Endothelial cell of umbilical vein (primary cell): ENCODE data around the gene TAS1R2. TPM values are rescaled to one million over a fixed set of nuclear protein-coding genes. Genes with fewer than 3 reads are reported as not detected.

Source experiments
- BruUV-seq: library from RNA; stranded (reverse); fragments of 400-500 nt; replicated peaks from 2 replicates; lab custom pipeline; 2021; lab: Mats Ljungman, UMichigan
- CTCF ChIA-PET: fragments of 300-600, 350-600 bp; sonication (Branson Sonifier 250); formaldehyde crosslinking; loops from one replicate; lab custom pipeline; 2021; ENCODE audit warnings: antibody characterized with exemption, inconsistent platforms; lab: Charles Lee
- POLR2A ChIA-PET: fragments of 300-600, 350-600 bp; sonication (Branson Sonifier 250); formaldehyde crosslinking; loops from one replicate; lab custom pipeline; 2021; ENCODE audit warnings: antibody characterized with exemption, inconsistent platforms; lab: Charles Lee
- DNase-seq: peaks from one replicate; pipeline ENCODE4 v3.0.0-alpha.2; 2011; ENCODE audit warnings: low read depth, low spot score
- FAIRE-seq: peaks from 2 replicates; lab custom pipeline; 2011; peaks lifted over from hg19 to GRCh38; lab: Jason Lieb, UNC
- H2AFZ ChIP-seq: 2 replicates; pipeline ENCODE4 v1.6.0; 2012; ENCODE audit warnings: low read depth, low read length, control low read depth, inconsistent platforms
- H3K27ac ChIP-seq: 2 replicates; pipeline ENCODE4 v1.5.1; 2011; ENCODE audit warnings: low read depth, mild to moderate bottlenecking, control low read depth, low read length, moderate library complexity; ENCODE audit not compliant: insufficient read depth
- H3K27me3 ChIP-seq, 2 experiments: 2 replicates each; pipeline versions ENCODE4 v1.6.0 to v1.6.1; 2011; ENCODE audit warnings: low read length in 2 of 2, mixed read lengths in 1 of 2; ENCODE audit not compliant: control insufficient read depth in 2 of 2, insufficient read depth in 2 of 2
- H3K36me3 ChIP-seq, 2 experiments: 2 replicates in 1 of 2; 3 replicates in 1 of 2; pipeline ENCODE4 v1.5.1; 2011; ENCODE audit warnings: low read length in 2 of 2, mild to moderate bottlenecking in 1 of 2, moderate library complexity in 1 of 2; ENCODE audit not compliant: control insufficient read depth in 2 of 2, insufficient read depth in 2 of 2; ENCODE audit errors: extremely low read depth in 1 of 2
- H3K4me1 ChIP-seq: 3 replicates; pipeline ENCODE4 v1.5.1; 2011; ENCODE audit warnings: mild to moderate bottlenecking, low read length; ENCODE audit not compliant: control insufficient read depth, insufficient read depth; ENCODE audit errors: extremely low read depth
- H3K4me2 ChIP-seq: 2 replicates; pipeline ENCODE4 v1.6.1; 2011; ENCODE audit warnings: low read length, control low read depth, mixed read lengths; ENCODE audit not compliant: insufficient read depth
- H3K4me3 ChIP-seq, 3 experiments: fragments of 200-600 bp in 1 of 3; sonication (generic), shearing (Covaris generic) in 1 of 3; replicated peaks in 1 of 3; 2 replicates each; pipeline ENCODE4 v1.5.1; 2011 to 2016; ENCODE audit warnings: control low read depth in 3 of 3, low read length in 3 of 3, mild to moderate bottlenecking in 2 of 3, inconsistent platforms in 1 of 3, low read depth in 1 of 3, moderate library complexity in 1 of 3; ENCODE audit not compliant: insufficient read depth in 1 of 3
- H3K79me2 ChIP-seq: 2 replicates; pipeline ENCODE4 v1.6.0; 2012; ENCODE audit warnings: low read length, inconsistent platforms; ENCODE audit not compliant: control insufficient read depth, insufficient read depth
- H3K9ac ChIP-seq: replicated peaks from 2 replicates; pipeline ENCODE3; 2011; ENCODE audit warnings: low read length, control low read depth; ENCODE audit not compliant: insufficient read depth; ENCODE audit errors: extremely low read depth
- H3K9me1 ChIP-seq: replicated peaks from 3 replicates; pipeline ENCODE4 v1.6.0; 2011; ENCODE audit warnings: mild to moderate bottlenecking, low read length; ENCODE audit not compliant: control insufficient read depth, insufficient read depth; ENCODE audit errors: extremely low read depth
- H3K9me3 ChIP-seq: replicated peaks from 2 replicates; pipeline ENCODE4 v1.5.1; 2012; ENCODE audit warnings: low read length, inconsistent platforms; ENCODE audit not compliant: control insufficient read depth, insufficient read depth
- H4K20me1 ChIP-seq: replicated peaks from 2 replicates; pipeline ENCODE3; 2011; ENCODE audit warnings: mild to moderate bottlenecking, low read length; ENCODE audit not compliant: control insufficient read depth, insufficient read depth; ENCODE audit errors: extremely low read depth
- EZH2 ChIP-seq: IDR thresholded peaks from 2 replicates; pipeline ENCODE4 v1.6.1; 2012; ENCODE audit warnings: borderline replicate concordance, low read depth, mild to moderate bottlenecking, moderate library complexity, low read length, inconsistent platforms; ENCODE audit not compliant: severe bottlenecking
- FOS ChIP-seq: IDR thresholded peaks from 2 replicates; pipeline ENCODE4 v1.6.1; 2011; ENCODE audit warnings: mild to moderate bottlenecking, low read length, moderate library complexity, borderline replicate concordance; ENCODE audit not compliant: insufficient read depth
- GATA2 ChIP-seq: IDR thresholded peaks from 2 replicates; pipeline ENCODE4 v1.7.0; 2011; ENCODE audit warnings: low read depth, mild to moderate bottlenecking, moderate library complexity, mixed read lengths, low read length; ENCODE audit not compliant: insufficient read length, insufficient read depth
- JUN ChIP-seq: IDR thresholded peaks from 2 replicates; pipeline ENCODE4 v1.6.1; 2011; ENCODE audit warnings: borderline replicate concordance, low read depth; ENCODE audit not compliant: insufficient read length, insufficient read depth
- MAX ChIP-seq: IDR thresholded peaks from 2 replicates; pipeline ENCODE4 v1.6.1; 2011; ENCODE audit not compliant: insufficient read depth, insufficient read length
- MYC ChIP-seq: IDR thresholded peaks from one replicate; pipeline ENCODE4 v1.6.1; 2011; ENCODE audit warnings: mild to moderate bottlenecking, low read depth, low read length
- dilution Hi-C: fragments of 300-500 bp; cut with MboI; formaldehyde crosslinking; loops from one replicate; pipeline ENCODE4 v1.15.0; 2019; ENCODE audit warnings: low sequenced_read_pairs; ENCODE audit not compliant: extremely low pct_ligation_motif_present
- intact Hi-C: fragments of 100-400 bp; cut with micrococcal nuclease; formaldehyde crosslinking; loops from one replicate; pipeline ENCODE4 v1.10.0; 2022
- polyA plus RNA-seq, 4 experiments: library from polyadenylated mRNA; depleted of rRNA in 3 of 4; stranded (reverse) in 3 of 4; unstranded in 1 of 4; fragments of >200 nt; gene quantifications; 2 replicates each; pipeline versions ENCODE4 v1.2.1 to v1.2.3, GENCODE V29; 2011 to 2012; ENCODE audit warnings: missing spikeins in 1 of 4
- total RNA-seq: library from RNA; stranded (reverse); gene quantifications from 2 replicates; pipeline ENCODE4 v1.2.3, GENCODE V29; 2021

TAS1R2 gene
- total and polyA plus RNA-seq, 2 donors (not counting 3 experiments of a cell fraction or from before 2014, with no cell fraction given): not detected

DNA sequence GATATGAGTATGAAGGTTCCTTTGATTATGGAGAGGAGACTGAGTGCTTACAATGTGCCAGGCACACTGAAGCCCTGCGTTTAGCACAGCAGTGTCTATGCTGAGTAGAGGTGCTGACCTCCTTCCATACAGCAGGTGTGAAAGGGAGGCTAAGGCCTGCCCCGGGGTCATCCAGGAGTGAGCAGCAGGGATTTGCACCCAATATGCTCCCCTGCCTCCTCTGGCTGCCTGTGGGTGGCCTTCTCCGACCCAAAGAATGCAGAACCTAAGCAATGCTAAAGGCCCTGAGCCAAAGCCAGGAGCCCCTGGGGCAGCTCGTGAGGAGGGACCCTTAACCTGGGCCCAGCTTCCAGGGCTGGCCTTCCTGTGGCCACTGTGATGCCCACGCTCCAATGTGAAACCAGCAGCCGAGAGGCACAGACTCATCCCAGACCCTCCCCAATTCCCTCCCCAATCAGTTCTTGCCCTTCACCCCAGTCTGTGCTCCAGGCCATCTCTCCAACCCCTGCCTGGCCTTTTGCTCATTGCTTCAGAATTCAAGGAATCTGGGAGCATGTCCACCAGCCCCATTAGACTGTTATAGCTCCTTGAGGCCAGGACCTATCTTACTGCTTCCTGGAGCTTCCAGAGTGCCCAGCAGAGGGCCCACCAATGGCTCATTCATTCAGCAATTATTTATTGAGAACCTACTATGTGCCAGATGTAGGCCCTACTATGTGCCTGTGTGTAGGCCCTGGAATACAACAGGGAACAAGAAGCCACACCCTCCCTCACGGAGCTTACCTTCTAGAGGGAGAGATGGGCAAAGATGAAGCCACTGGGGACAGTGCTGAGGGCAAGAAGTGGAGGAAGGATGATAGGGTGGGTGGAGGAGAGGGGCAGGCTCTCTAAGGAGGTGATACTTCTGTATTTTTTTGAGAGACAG is 53.3 kb downstream of the TAS1R2 start:
- no peaks in the 10 kb centered on the region for H3K9me3 ChIP-seq
- no peaks in the 10 kb centered on the region for H3K27me3 ChIP-seq
- no TSS peak for BruUV-seq
- no peaks in the 10 kb centered on the region for H4K20me1 ChIP-seq
- H3K79me2 ChIP-seq: no peaks in the 10 kb centered on the region
- no peaks in the 10 kb centered on the region for H3K4me1 ChIP-seq
- H3K4me3 ChIP-seq: no peak overlapping the region
- CTCF ChIA-PET: interaction anchor here (2.7 kb wide), 1 partner anchor 13 kb away, joined by 7 read pairs; no protein-coding TSS in a partner anchor
- POLR2A ChIA-PET: no interaction called here
- H3K27ac ChIP-seq: no peak overlapping the region
- FAIRE-seq (no peak), DNase-seq (no peak)
- H3K9me1 ChIP-seq: no peaks in the 10 kb centered on the region
- H3K9ac ChIP-seq: no peak overlapping the region
- TF ChIP-seq MAX (no peak), MYC (no peak), GATA2 (no peak), JUN (no peak), EZH2 (no peak), FOS (no peak)
- no peak overlapping the region for H3K4me2 ChIP-seq
- no peaks in the 10 kb centered on the region for H3K36me3 ChIP-seq
- intact Hi-C loops: no loop called here
- dilution Hi-C loops: no loop called here
- H2AFZ ChIP-seq: no peak overlapping the region
